Liver (tissue), 9 donors: Measurements from ENCODE around the gene TOP1. TPM values are rescaled to one million over a fixed set of nuclear protein-coding genes. Genes with fewer than 3 reads are reported as not detected.

Experiments
- DNase-seq: peaks from one replicate; pipeline ENCODE4 v3.0.0-alpha.2; 2017; ENCODE audit warnings: low spot score
- H3K27ac ChIP-seq, 2 donors: one replicate each; pipeline ENCODE4 v1.7.0; 2013; ENCODE audit warnings: inconsistent platforms in 2 of 2, low read length in 2 of 2, control low read depth in 1 of 2, low read depth in 1 of 2, mild to moderate bottlenecking in 1 of 2
- H3K27me3 ChIP-seq, 4 donors: one replicate each; pipeline versions ENCODE4 v1.6.1 to v1.7.0; 2013; ENCODE audit warnings: low read length in 3 of 4, inconsistent platforms in 1 of 4, mild to moderate bottlenecking in 1 of 4, moderate library complexity in 1 of 4; ENCODE audit not compliant: control insufficient read depth in 4 of 4, insufficient read depth in 4 of 4
- H3K36me3 ChIP-seq, 4 donors: one replicate each; pipeline versions ENCODE4 v1.6.1 to v1.7.0; 2013; ENCODE audit warnings: low read length in 3 of 4, mild to moderate bottlenecking in 3 of 4, low read depth in 1 of 4, moderate library complexity in 1 of 4; ENCODE audit not compliant: control insufficient read depth in 4 of 4, insufficient read depth in 3 of 4
- H3K4me1 ChIP-seq, 4 donors: one replicate each; pipeline versions ENCODE4 v1.6.1 to v1.7.0; 2013; ENCODE audit warnings: low read length in 3 of 4, mild to moderate bottlenecking in 3 of 4, moderate library complexity in 1 of 4; ENCODE audit not compliant: control insufficient read depth in 4 of 4, insufficient read depth in 4 of 4
- H3K4me3 ChIP-seq, 3 donors: one replicate each; pipeline versions ENCODE4 v1.6.1 to v1.7.0; 2013; ENCODE audit warnings: low read length in 3 of 3, control low read depth in 1 of 3, low read depth in 1 of 3, mild to moderate bottlenecking in 1 of 3
- H3K9ac ChIP-seq, 2 donors: one replicate each; pipeline ENCODE4 v1.7.0; 2013; ENCODE audit warnings: low read length in 2 of 2, mild to moderate bottlenecking in 2 of 2, moderate library complexity in 2 of 2, control low read depth in 1 of 2, low read depth in 1 of 2
- H3K9me3 ChIP-seq, 4 donors: one replicate each; pipeline versions ENCODE4 v1.6.1 to v1.7.0; 2013; ENCODE audit warnings: low read length in 3 of 4; ENCODE audit not compliant: control insufficient read depth in 4 of 4
- EGR1 ChIP-seq, 2 donors: IDR thresholded peaks; 2 replicates each; pipeline ENCODE4 v1.6.1; 2016 to 2018; ENCODE audit warnings: antibody characterized with exemption in 2 of 2, low read depth in 2 of 2
- FOXA2 ChIP-seq: IDR thresholded peaks from 2 replicates; pipeline ENCODE4 v1.6.1; 2016; ENCODE audit warnings: antibody characterized with exemption
- HNF4A ChIP-seq, 2 donors: conservative IDR thresholded peaks; 2 replicates each; pipeline ENCODE4 v1.6.1; 2016; ENCODE audit warnings: antibody characterized with exemption in 2 of 2, mild to moderate bottlenecking in 2 of 2
- HNF4G ChIP-seq: IDR thresholded peaks from 2 replicates; pipeline ENCODE4 v1.6.1; 2016; ENCODE audit warnings: antibody characterized with exemption
- NR2F2 ChIP-seq: IDR thresholded peaks from 2 replicates; pipeline ENCODE4 v1.6.1; 2016; ENCODE audit warnings: antibody characterized with exemption
- RAD21 ChIP-seq, 2 donors: IDR thresholded peaks; 2 replicates each; pipeline ENCODE4 v1.6.1; 2016; ENCODE audit warnings: antibody characterized with exemption in 2 of 2, mild to moderate bottlenecking in 2 of 2
- REST ChIP-seq: IDR thresholded peaks from 2 replicates; pipeline ENCODE4 v1.6.1; 2016; ENCODE audit warnings: antibody characterized with exemption, mild to moderate bottlenecking
- SP1 ChIP-seq: IDR thresholded peaks from 2 replicates; pipeline ENCODE4 v1.6.1; 2018; ENCODE audit warnings: antibody characterized with exemption, mild to moderate bottlenecking
- TAF1 ChIP-seq: conservative IDR thresholded peaks from 2 replicates; pipeline ENCODE4 v1.6.1; 2016; ENCODE audit warnings: antibody characterized with exemption, mild to moderate bottlenecking
- YY1 ChIP-seq: IDR thresholded peaks from 2 replicates; pipeline ENCODE4 v1.6.1; 2016; ENCODE audit warnings: antibody characterized with exemption, mild to moderate bottlenecking
- WGBS: extraction: QIAGEN DNeasy Blood & Tissue Kit; methylation state at CpG from one replicate; pipeline ENCODE4 v1.1.7; 2013; 5-methylcytosine and 5-hydroxymethylcytosine counted together
- polyA plus RNA-seq, 2 donors: library from polyadenylated mRNA; stranded (reverse) in 1 of 2; unstranded in 1 of 2; fragments of 200-250 nt in 1 of 2; fragments of >200 nt in 1 of 2; fragmentation: Nextera tagmentation in 1 of 2; extraction: Ambion mirVana in 1 of 2; gene quantifications; one replicate each; pipeline versions ENCODE4 v1.2.1 to v1.2.3, GENCODE V29; 2013 to 2015
- total RNA-seq, 2 donors: library from RNA; depleted of rRNA; stranded (reverse); fragments of >200 nt; gene quantifications; one replicate each; pipeline ENCODE4 v1.2.3, GENCODE V29; 2014
- TF ChIP-seq, protein P1 (sequence below): IDR thresholded peaks from 2 replicates; pipeline ENCODE4 v1.6.1; 2016; ENCODE audit warnings: antibody characterized with exemption
- TF ChIP-seq, protein P2 (sequence below): IDR thresholded peaks from 2 replicates; pipeline ENCODE4 v1.6.1; 2016; ENCODE audit warnings: antibody characterized with exemption
- TF ChIP-seq, protein P3 (sequence below): IDR thresholded peaks from 2 replicates; pipeline ENCODE4 v1.6.1; 2016; ENCODE audit warnings: antibody characterized with exemption
- TF ChIP-seq, protein P4 (sequence below): fragments of 150-350 bp; IDR thresholded peaks from 2 replicates; pipeline ENCODE4 v1.5.1; 2017; ENCODE audit warnings: improper control_type of control experiment, low read depth, low read length; ENCODE audit not compliant: missing input control
- donor health status: healthy.
- donor health status: healthy.
- donor health status: healthy.
- donor health status: healthy.
- donor health status: healthy.

TOP1 gene
- total and polyA plus RNA-seq, 4 donors, result 13.7 to 62.1 (median 19.4) TPM

- Histone ChIP-seq H3K36me3 (no peaks in the 10 kb centered on the region), H3K27ac (no peak overlapping the region), H3K4me1 (no peaks in the 10 kb centered on the region), H3K9ac (no peak overlapping the region), H3K4me3 (no peak overlapping the region), H3K27me3 (no peaks in the 10 kb centered on the region), H3K9me3 (peaks cover 0 to 5% (median 2%) of the 10 kb centered on the region in 4 donors)
- 80% methylated on average over 3 of the region's 3 CpGs for WGBS
- DNase-seq, result no peak
- TF ChIP-seq HNF4G (no peak), HNF4A (conservative IDR thresholded peaks at IDR 0.05) (no peak), EGR1 (IDR thresholded peaks at IDR 0.05; ENCODE audit: low read depth in 2 of 2) (no peak), FOXA2 (no peak), SP1 (no peak), RAD21 (IDR thresholded peaks at IDR 0.05) (no peak), TAF1 (no peak), NR2F2 (no peak)
- TF ChIP-seq, protein P1, sequence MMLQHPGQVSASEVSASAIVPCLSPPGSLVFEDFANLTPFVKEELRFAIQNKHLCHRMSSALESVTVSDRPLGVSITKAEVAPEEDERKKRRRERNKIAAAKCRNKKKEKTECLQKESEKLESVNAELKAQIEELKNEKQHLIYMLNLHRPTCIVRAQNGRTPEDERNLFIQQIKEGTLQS, result no peak
- TF ChIP-seq, protein P2, sequence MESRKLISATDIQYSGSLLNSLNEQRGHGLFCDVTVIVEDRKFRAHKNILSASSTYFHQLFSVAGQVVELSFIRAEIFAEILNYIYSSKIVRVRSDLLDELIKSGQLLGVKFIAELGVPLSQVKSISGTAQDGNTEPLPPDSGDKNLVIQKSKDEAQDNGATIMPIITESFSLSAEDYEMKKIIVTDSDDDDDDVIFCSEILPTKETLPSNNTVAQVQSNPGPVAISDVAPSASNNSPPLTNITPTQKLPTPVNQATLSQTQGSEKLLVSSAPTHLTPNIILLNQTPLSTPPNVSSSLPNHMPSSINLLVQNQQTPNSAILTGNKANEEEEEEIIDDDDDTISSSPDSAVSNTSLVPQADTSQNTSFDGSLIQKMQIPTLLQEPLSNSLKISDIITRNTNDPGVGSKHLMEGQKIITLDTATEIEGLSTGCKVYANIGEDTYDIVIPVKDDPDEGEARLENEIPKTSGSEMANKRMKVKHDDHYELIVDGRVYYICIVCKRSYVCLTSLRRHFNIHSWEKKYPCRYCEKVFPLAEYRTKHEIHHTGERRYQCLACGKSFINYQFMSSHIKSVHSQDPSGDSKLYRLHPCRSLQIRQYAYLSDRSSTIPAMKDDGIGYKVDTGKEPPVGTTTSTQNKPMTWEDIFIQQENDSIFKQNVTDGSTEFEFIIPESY, result no peak
Observed at GRCh38 chr20:41009946-41010345, 18.7 kb upstream of the TOP1 start.

GRCh38 chr20:41011551-41012067 is 17.0 kb upstream of the TOP1 start:
- no peak overlapping the region for H3K27ac ChIP-seq
- peaks cover 0 to 3% (median 0%) of the 10 kb centered on the region in 4 donors for H3K9me3 ChIP-seq
- H3K4me1 ChIP-seq, result no peaks in the 10 kb centered on the region
- no peak overlapping the region for H3K9ac ChIP-seq
- DNase-seq, result no peak
- no peaks in the 10 kb centered on the region for H3K27me3 ChIP-seq
- no peak overlapping the region for H3K4me3 ChIP-seq
- TF ChIP-seq YY1, result no peak
- TF ChIP-seq, protein P3, sequence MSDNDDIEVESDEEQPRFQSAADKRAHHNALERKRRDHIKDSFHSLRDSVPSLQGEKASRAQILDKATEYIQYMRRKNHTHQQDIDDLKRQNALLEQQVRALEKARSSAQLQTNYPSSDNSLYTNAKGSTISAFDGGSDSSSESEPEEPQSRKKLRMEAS, result no peak
- TF ChIP-seq, protein P4, sequence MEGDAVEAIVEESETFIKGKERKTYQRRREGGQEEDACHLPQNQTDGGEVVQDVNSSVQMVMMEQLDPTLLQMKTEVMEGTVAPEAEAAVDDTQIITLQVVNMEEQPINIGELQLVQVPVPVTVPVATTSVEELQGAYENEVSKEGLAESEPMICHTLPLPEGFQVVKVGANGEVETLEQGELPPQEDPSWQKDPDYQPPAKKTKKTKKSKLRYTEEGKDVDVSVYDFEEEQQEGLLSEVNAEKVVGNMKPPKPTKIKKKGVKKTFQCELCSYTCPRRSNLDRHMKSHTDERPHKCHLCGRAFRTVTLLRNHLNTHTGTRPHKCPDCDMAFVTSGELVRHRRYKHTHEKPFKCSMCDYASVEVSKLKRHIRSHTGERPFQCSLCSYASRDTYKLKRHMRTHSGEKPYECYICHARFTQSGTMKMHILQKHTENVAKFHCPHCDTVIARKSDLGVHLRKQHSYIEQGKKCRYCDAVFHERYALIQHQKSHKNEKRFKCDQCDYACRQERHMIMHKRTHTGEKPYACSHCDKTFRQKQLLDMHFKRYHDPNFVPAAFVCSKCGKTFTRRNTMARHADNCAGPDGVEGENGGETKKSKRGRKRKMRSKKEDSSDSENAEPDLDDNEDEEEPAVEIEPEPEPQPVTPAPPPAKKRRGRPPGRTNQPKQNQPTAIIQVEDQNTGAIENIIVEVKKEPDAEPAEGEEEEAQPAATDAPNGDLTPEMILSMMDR, result no peak
- TF ChIP-seq HNF4G, result no peak
- TF ChIP-seq, protein P1, result no peak
- TF ChIP-seq REST, result no peak
- TF ChIP-seq, protein P2, result no peak
- no peak for TF ChIP-seq SP1
- no peak for TF ChIP-seq NR2F2
- H3K36me3 ChIP-seq, result no peaks in the 10 kb centered on the region
- 83% methylated on average over 5 of the region's 5 CpGs for WGBS
